BLaER1 treated with 17β-estradiol and CSF1 and Interleukin-3, amounts not matched to agents 10 nM and 100 nM (cell line): Measurements from ENCODE around the gene RBM15.

Experiments used
- H3K27ac ChIP-seq, 11 experiments: shearing (Covaris generic); formaldehyde crosslinking; 2 replicates each; pipeline ENCODE4 v1.8.1; 2022
- H3K27me3 ChIP-seq, 11 experiments: shearing (Covaris generic); formaldehyde crosslinking; 2 replicates each; pipeline ENCODE4 v1.8.1; 2022
- H3K36me3 ChIP-seq, 11 experiments: shearing (Covaris generic); formaldehyde crosslinking; 2 replicates each; pipeline ENCODE4 v1.8.1; 2022
- H3K4me1 ChIP-seq, 10 experiments: shearing (Covaris generic); formaldehyde crosslinking; 2 replicates each; pipeline ENCODE4 v1.8.1; 2022
- H3K4me2 ChIP-seq, 11 experiments: shearing (Covaris generic); formaldehyde crosslinking; 2 replicates each; pipeline ENCODE4 v1.8.1; 2022
- H3K4me3 ChIP-seq, 10 experiments: shearing (Covaris generic); formaldehyde crosslinking; 2 replicates each; pipeline ENCODE4 v1.8.1; 2022
- H3K9ac ChIP-seq, 11 experiments: shearing (Covaris generic); formaldehyde crosslinking; 2 replicates each; pipeline ENCODE4 v1.8.1; 2022
- H3K9me3 ChIP-seq, 11 experiments: shearing (Covaris generic); formaldehyde crosslinking; replicated peaks in 1 of 11; 2 replicates each; pipeline ENCODE4 v1.8.1; 2022
- H4K20me1 ChIP-seq, 11 experiments: shearing (Covaris generic); formaldehyde crosslinking; 2 replicates each; pipeline ENCODE4 v1.8.1; 2022
- Cebpa-rat ChIP-seq, 11 experiments: shearing (Covaris generic); IDR thresholded peaks; 2 replicates each; pipeline ENCODE4 v1.8.1; 2022

RBM15 gene

DNA sequence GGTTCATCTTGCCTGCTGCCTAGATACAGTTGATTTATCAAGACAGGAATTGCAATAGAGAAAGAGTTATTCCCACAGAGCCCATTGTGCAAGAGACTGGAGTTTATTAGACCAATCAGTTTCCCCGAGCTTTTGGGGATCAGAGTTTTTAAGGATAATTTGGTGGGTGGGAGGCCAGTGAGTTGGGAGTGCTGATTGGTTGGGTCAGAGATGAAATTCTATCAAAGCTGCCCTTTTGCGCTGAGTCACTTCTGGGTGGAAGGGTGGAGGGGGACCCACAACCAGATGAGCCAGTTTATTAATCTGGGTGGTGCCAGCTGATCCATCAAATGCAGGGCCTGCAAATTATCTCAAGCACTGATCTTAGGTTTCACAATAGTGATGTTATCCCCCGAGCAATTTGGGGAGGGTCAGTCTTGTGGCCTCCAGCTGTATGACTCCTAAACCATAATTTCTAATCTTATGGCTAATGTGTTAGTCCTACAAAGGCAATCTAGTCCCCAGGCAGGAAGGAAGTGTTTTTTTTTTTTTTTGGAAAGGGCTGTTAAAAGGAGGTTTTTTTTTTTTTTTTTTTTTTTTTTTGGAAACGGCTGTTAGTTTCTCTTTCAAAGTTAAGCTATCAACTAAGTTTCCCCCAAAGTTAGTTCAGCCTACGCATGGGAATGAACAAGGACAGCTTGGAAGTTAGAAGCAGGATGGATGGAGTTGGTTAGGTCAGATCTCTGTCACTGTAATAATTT is 44.2 kb downstream of the RBM15 start:
- Histone ChIP-seq H3K9ac (peak overlapping the region in 10 of 11 experiments; percentile 36 to 67 (median 58); a peak in 15 of 22 replicates), H3K4me1 (peaks cover 28 to 69% (median 62%) of the 10 kb centered on the region in 10 experiments), H3K27ac (peak overlapping the region in 10 of 11 experiments; percentile 59 to 79 (median 76); a peak in 21 of 22 replicates), H3K27me3 (no peaks in the 10 kb centered on the region), H4K20me1 (no peaks in the 10 kb centered on the region), H3K4me2 (peak overlapping the region; percentile 59 to 91 (median 84)), H3K9me3 (no peaks in the 10 kb centered on the region), H3K4me3 (peak overlapping the region in 5 of 10 experiments; percentile 3 to 47 (median 23); a peak in 4 of 20 replicates), H3K36me3 (peaks cover 4 to 48% (median 19%) of the 10 kb centered on the region in 11 experiments; a peak in 18 of 22 replicates)
- peak in 2 of 11 experiments; percentile 44 to 54; a peak in 2 of 22 replicates for TF ChIP-seq Cebpa-rat (IDR thresholded peaks at IDR 0.05)

- peak overlapping the region; percentile 59 to 91 (median 84) for H3K4me2 ChIP-seq
- peak overlapping the region in 7 of 11 experiments; percentile 36 to 67 (median 59); a peak in 6 of 22 replicates for H3K9ac ChIP-seq
- peak overlapping the region in 9 of 11 experiments; percentile 59 to 79 (median 76); a peak in 18 of 22 replicates for H3K27ac ChIP-seq
- H3K9me3 ChIP-seq, result no peaks in the 10 kb centered on the region
- no peak for TF ChIP-seq Cebpa-rat (IDR thresholded peaks at IDR 0.05)
- H3K4me3 ChIP-seq, result 0 out of 20 replicates have a peak overlapping the region, but pooled peaks of 1 of the 10 experiments have one; percentile 47
- H4K20me1 ChIP-seq, result no peaks in the 10 kb centered on the region
- no peaks in the 10 kb centered on the region for H3K27me3 ChIP-seq
- H3K4me1 ChIP-seq, result peaks cover 27 to 56% (median 50%) of the 10 kb centered on the region in 10 experiments
- H3K36me3 ChIP-seq, result peaks cover 0 to 39% (median 7%) of the 10 kb centered on the region in 11 experiments; a peak in 12 of 22 replicates
These were observed 45.6 kb downstream of the RBM15 start for GRCh38 chr1:110384581-110385321.

DNA sequence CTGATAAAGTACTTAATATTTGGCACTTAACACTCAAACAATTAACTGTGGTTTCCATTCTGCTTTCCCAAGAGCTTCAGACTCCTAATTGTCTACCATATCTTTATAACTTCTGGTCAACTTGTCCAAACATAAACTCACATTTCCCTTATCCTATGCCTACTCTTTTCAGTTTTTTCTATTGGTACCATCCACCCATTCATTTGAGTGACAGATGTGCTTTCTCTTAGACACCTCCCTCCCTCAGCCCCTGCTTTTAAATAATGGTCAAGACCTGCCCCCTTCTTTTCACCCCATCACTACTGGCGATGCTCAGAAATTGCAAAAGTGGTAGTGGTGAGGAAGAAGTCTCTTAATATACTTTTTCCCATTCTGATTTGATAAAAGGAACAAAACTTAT is 46.2 kb downstream of the RBM15 start:
- Histone ChIP-seq H3K27me3 (no peaks in the 10 kb centered on the region), H4K20me1 (no peaks in the 10 kb centered on the region), H3K4me3 (no peak overlapping the region), H3K27ac (peak overlapping the region in 4 of 11 experiments; percentile 76 to 79 (median 78); a peak in 5 of 22 replicates), H3K4me2 (peak overlapping the region; percentile 59 to 91 (median 84); a peak in 19 of 22 replicates), H3K9ac (no peak overlapping the region), H3K4me1 (peaks cover 27 to 51% (median 45%) of the 10 kb centered on the region in 10 experiments), H3K9me3 (no peaks in the 10 kb centered on the region), H3K36me3 (peaks cover 0 to 35% (median 6%) of the 10 kb centered on the region in 11 experiments; a peak in 8 of 22 replicates)
- no peak for TF ChIP-seq Cebpa-rat (IDR thresholded peaks at IDR 0.05)

GRCh38 chr1:110387048-110387754 is 48.0 kb downstream of the RBM15 start:
- no peak for TF ChIP-seq Cebpa-rat (IDR thresholded peaks at IDR 0.05)
- H3K27me3 ChIP-seq, result no peaks in the 10 kb centered on the region
- no peaks in the 10 kb centered on the region for H4K20me1 ChIP-seq
- no peak overlapping the region for H3K27ac ChIP-seq
- no peak overlapping the region for H3K4me3 ChIP-seq
- H3K9ac ChIP-seq, result no peak overlapping the region
- peaks cover 0 to 23% (median 0%) of the 10 kb centered on the region in 11 experiments; a peak in 5 of 22 replicates for H3K36me3 ChIP-seq
- H3K9me3 ChIP-seq, result no peaks in the 10 kb centered on the region
- H3K4me2 ChIP-seq, result no peak overlapping the region
- peaks cover 24 to 39% (median 34%) of the 10 kb centered on the region in 10 experiments for H3K4me1 ChIP-seq

- peaks cover 2 to 11% (median 5%) of the 10 kb centered on the region in 10 experiments; a peak in 19 of 20 replicates for H3K4me1 ChIP-seq
These were observed 50.9 kb downstream of the RBM15 start for GRCh38 chr1:110390096-110390495.

GRCh38 chr1:110390692-110391245 is 51.6 kb downstream of the RBM15 start, which contains the start of gene SLC16A4:
SLC16A4 (minus strand) TSS chr1:110391026; CDS start chr1:110389323, 1,703 bp downstream.
- Histone ChIP-seq H3K4me3 (no peak within 1 kb of the TSS), H3K4me1 (peaks cover 0 to 6% (median 0%) of the 10 kb centered on the region in 10 experiments; a peak in 6 of 20 replicates)

More at GRCh38 chr1:110390096-110390495, 50.9 kb downstream of the RBM15 start:
- no peaks in the 10 kb centered on the region for H3K27me3 ChIP-seq
- H3K9me3 ChIP-seq, result no peaks in the 10 kb centered on the region
- H3K27ac ChIP-seq, result no peak overlapping the region
- no peaks in the 10 kb centered on the region for H4K20me1 ChIP-seq
- H3K4me3 ChIP-seq, result no peak overlapping the region
- no peak overlapping the region for H3K4me2 ChIP-seq
- no peak for TF ChIP-seq Cebpa-rat (IDR thresholded peaks at IDR 0.05)
- no peak overlapping the region for H3K9ac ChIP-seq
- H3K36me3 ChIP-seq, result peaks cover 5 to 27% (median 14%) of the 10 kb centered on the region in 11 experiments; a peak in 21 of 22 replicates

DNA sequence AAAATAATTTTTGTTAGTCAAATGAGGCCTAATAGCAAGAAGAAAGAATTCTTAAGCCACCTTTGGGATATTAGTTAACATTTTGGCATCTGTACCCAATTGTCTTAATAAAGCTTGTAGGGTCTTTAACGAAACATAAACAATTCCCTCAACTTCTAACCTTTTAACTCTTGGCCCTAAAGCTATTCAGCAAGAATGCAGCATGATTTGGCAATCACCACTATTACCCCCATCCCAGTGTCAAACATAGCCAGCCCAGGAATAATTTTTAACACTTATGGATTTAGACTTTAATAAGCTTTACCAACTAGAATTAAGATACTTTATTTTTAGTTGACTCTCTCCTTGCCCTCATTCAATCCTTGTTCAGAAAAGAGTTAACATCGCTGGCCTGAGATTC is 54.1 kb downstream of the RBM15 start:
- H3K4me2 ChIP-seq, result no peak overlapping the region
- H3K36me3 ChIP-seq, result peaks cover 37 to 50% (median 44%) of the 10 kb centered on the region in 11 experiments
- no peak overlapping the region for H3K9ac ChIP-seq
- no peak for TF ChIP-seq Cebpa-rat (IDR thresholded peaks at IDR 0.05)
- H3K4me1 ChIP-seq, result peaks cover 0 to 6% (median 0%) of the 10 kb centered on the region in 10 experiments; a peak in 5 of 20 replicates
- H4K20me1 ChIP-seq, result no peaks in the 10 kb centered on the region
- H3K27me3 ChIP-seq, result no peaks in the 10 kb centered on the region
- peaks cover 10 to 19% (median 17%) of the 10 kb centered on the region in 11 experiments for H3K9me3 ChIP-seq
- no peak overlapping the region for H3K27ac ChIP-seq
- no peak overlapping the region for H3K4me3 ChIP-seq

More at GRCh38 chr1:110390692-110391245, 51.6 kb downstream of the RBM15 start, which contains the start of gene SLC16A4:
- H3K27ac ChIP-seq, result no peak within 1 kb of the TSS
- peaks cover 0 to 6% (median 3%) of the 10 kb centered on the region in 11 experiments; a peak in 10 of 22 replicates for H3K9me3 ChIP-seq
- H3K36me3 ChIP-seq, result peaks cover 11 to 34% (median 20%) of the 10 kb centered on the region in 11 experiments; a peak in 21 of 22 replicates
- H3K9ac ChIP-seq, result peak within 1 kb of the TSS in 2 of 11 experiments; percentile 19 to 21; a peak in 1 of 22 replicates
- no peaks in the 10 kb centered on the region for H3K27me3 ChIP-seq
- H3K4me2 ChIP-seq, result 0 out of 22 replicates have a peak within 1 kb of the TSS, but pooled peaks of 1 of the 11 experiments have one; percentile 5
- TF ChIP-seq Cebpa-rat (IDR thresholded peaks at IDR 0.05), result no peak
- no peaks in the 10 kb centered on the region for H4K20me1 ChIP-seq
